K562 (cell line): ENCODE measurements around the gene MAP4K1. TPM values are rescaled to one million over a fixed set of nuclear protein-coding genes. Genes with fewer than 3 reads are reported as not detected.

Experiments used
- BRD9 ChIP-seq: fragments of 450-650 bp; IDR thresholded peaks from 2 replicates; pipeline ENCODE4 v1.6.1; 2018; ENCODE audit warnings: low read depth; ENCODE audit not compliant: partially characterized antibody
- DACH1 ChIP-seq: fragments of 450-650 bp; IDR thresholded peaks from 2 replicates; pipeline ENCODE4 v1.6.1; 2018; ENCODE audit not compliant: partially characterized antibody
- ELF2 ChIP-seq: fragments of 250-450 bp; sonication (Bioruptor Pico); IDR thresholded peaks from 2 replicates; pipeline ENCODE4 v1.5.0; 2021; ENCODE audit warnings: mild to moderate bottlenecking
- GATA2 ChIP-seq: sonication (generic); formaldehyde crosslinking; IDR thresholded peaks from 2 replicates; pipeline ENCODE4 v1.4.0; 2020; ENCODE audit warnings: mild to moderate bottlenecking, missing genetic modification reagents
- MITF ChIP-seq: IDR thresholded peaks from 2 replicates; pipeline ENCODE4 v1.6.1; 2014; ENCODE audit warnings: antibody characterized with exemption
- SMAD2 ChIP-seq: fragments of 150-350 bp; IDR thresholded peaks from 2 replicates; pipeline ENCODE4 v1.6.1; 2014; ENCODE audit warnings: low read depth, mild to moderate bottlenecking, low read length
- TCF3 ChIP-seq: sonication (generic); formaldehyde crosslinking; IDR thresholded peaks from 2 replicates; pipeline ENCODE4 v1.4.0; 2020; ENCODE audit warnings: mild to moderate bottlenecking, missing genetic modification reagents
- TEAD4 ChIP-seq, 2 experiments: sonication (generic) in 1 of 2; formaldehyde crosslinking in 1 of 2; IDR thresholded peaks; 2 replicates each; pipeline versions ENCODE4 v1.6.1 to v1.8.0; 2012 to 2022; ENCODE audit warnings: borderline replicate concordance in 1 of 2, inconsistent platforms in 1 of 2, low read length in 1 of 2, mild to moderate bottlenecking in 1 of 2, missing genetic modification reagents in 1 of 2
- XRCC3 ChIP-seq: fragments of 450-650 bp; IDR thresholded peaks from 2 replicates; pipeline ENCODE4 v1.6.1; 2017; ENCODE audit warnings: mild to moderate bottlenecking, moderate library complexity
- ZNF280A ChIP-seq: fragments of 450-650 bp; IDR thresholded peaks from 2 replicates; pipeline ENCODE4 v1.6.1; 2018; ENCODE audit warnings: mild to moderate bottlenecking, low read depth; ENCODE audit not compliant: partially characterized antibody
- polyA plus RNA-seq, 8 experiments: library from polyadenylated mRNA; depleted of rRNA in 4 of 8; stranded (reverse) in 5 of 8; unstranded in 3 of 8; fragments of >200 nt; fragmentation: Nextera tagmentation in 2 of 8; fragmentation: Illumina TruSeq in 1 of 8; extraction: Ambion mirVana in 2 of 8; extraction: Trizol in 1 of 8; gene quantifications; 2 replicates each; pipeline versions ENCODE4 v1.2.1 to v1.2.3, GENCODE V29; 2011 to 2014; ENCODE audit warnings: inconsistent platforms in 1 of 8, missing spikeins in 1 of 8
- total RNA-seq, 7 experiments: library from RNA; depleted of rRNA in 6 of 7; stranded (reverse); fragments of >200 nt in 6 of 7; fragmentation: Illumina TruSeq in 2 of 7; extraction: Trizol in 2 of 7; gene quantifications; 2 replicates each; pipeline versions ENCODE4 v1.2.1 to v1.2.3, GENCODE V29; 2011 to 2021; ENCODE audit warnings: low replicate concordance in 1 of 7
- TF ChIP-seq, protein P1 (sequence below): fragments of 450-650 bp; IDR thresholded peaks from 2 replicates; pipeline ENCODE4 v1.7.0; 2016; ENCODE audit warnings: borderline replicate concordance
- TF ChIP-seq, protein P2 (sequence below): sonication (generic); formaldehyde crosslinking; IDR thresholded peaks from 2 replicates; pipeline ENCODE4 v1.8.0; 2023; ENCODE audit warnings: mild to moderate bottlenecking, missing genetic modification reagents
- TF ChIP-seq, protein P3 (sequence below): sonication (generic); formaldehyde crosslinking; IDR thresholded peaks from 2 replicates; pipeline ENCODE4 v1.5.0; 2020; ENCODE audit warnings: missing genetic modification reagents

Gene MAP4K1
- total and polyA plus RNA-seq, 9 of the 15 experiments (the other 6 are each of a cell fraction or from before 2014, with no cell fraction given): 0.14 to 3.2 (median 0.73) TPM; not detected in 1

DNA sequence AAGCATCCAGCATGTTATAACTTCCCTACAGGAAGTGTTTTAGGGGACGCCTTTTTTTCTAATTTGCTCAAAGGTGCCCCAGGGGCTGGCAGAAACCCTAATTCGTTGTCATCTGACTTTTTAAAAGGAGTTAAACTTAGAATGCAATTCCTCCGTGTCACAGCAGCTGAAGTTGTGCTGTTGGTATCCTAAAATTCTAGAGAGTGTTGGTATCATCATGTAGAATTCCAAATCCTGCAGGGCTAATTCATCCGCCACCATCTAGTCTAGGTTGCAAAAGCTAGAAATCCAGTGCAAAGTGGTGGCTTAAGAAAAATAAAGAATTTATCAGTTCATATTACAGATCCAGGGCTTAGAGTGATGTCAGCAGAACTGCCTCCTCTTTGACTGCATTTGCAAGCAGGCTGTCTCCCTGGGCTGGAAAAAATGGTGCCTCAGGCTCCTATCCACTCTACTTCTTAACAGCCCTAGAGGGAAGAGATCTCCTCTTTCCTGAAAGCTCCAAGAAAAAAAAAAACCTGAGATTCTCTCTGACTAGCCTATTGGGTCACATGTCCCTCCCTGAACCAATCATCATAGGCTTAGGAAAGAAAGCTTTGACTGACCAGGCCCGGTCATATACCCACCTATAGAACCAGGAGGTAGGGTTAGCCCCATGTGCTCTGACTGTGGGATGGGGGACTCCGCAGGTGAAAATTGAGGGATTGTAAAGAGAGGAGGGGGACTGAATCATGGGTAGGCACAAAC, 73.0 kb downstream of the MAP4K1 start (continued):
- TF ChIP-seq SMAD2: no peak
- TF ChIP-seq DACH1: no peak
- TF ChIP-seq XRCC3: no peak
- no peak for TF ChIP-seq MITF
- TF ChIP-seq, protein P1, sequence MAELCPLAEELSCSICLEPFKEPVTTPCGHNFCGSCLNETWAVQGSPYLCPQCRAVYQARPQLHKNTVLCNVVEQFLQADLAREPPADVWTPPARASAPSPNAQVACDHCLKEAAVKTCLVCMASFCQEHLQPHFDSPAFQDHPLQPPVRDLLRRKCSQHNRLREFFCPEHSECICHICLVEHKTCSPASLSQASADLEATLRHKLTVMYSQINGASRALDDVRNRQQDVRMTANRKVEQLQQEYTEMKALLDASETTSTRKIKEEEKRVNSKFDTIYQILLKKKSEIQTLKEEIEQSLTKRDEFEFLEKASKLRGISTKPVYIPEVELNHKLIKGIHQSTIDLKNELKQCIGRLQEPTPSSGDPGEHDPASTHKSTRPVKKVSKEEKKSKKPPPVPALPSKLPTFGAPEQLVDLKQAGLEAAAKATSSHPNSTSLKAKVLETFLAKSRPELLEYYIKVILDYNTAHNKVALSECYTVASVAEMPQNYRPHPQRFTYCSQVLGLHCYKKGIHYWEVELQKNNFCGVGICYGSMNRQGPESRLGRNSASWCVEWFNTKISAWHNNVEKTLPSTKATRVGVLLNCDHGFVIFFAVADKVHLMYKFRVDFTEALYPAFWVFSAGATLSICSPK: no peak
- 0 out of 2 replicates have a peak, but pooled peaks have one; percentile 3 for TF ChIP-seq GATA2 (CRISPR knock-in tag)
- TF ChIP-seq TCF3 (CRISPR knock-in tag): no peak
- TF ChIP-seq ZNF280A: no peak
- TF ChIP-seq, protein P2, sequence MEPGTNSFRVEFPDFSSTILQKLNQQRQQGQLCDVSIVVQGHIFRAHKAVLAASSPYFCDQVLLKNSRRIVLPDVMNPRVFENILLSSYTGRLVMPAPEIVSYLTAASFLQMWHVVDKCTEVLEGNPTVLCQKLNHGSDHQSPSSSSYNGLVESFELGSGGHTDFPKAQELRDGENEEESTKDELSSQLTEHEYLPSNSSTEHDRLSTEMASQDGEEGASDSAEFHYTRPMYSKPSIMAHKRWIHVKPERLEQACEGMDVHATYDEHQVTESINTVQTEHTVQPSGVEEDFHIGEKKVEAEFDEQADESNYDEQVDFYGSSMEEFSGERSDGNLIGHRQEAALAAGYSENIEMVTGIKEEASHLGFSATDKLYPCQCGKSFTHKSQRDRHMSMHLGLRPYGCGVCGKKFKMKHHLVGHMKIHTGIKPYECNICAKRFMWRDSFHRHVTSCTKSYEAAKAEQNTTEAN (CRISPR knock-in tag): no peak
- peak; percentile 21 for TF ChIP-seq BRD9
- TF ChIP-seq, protein P3, sequence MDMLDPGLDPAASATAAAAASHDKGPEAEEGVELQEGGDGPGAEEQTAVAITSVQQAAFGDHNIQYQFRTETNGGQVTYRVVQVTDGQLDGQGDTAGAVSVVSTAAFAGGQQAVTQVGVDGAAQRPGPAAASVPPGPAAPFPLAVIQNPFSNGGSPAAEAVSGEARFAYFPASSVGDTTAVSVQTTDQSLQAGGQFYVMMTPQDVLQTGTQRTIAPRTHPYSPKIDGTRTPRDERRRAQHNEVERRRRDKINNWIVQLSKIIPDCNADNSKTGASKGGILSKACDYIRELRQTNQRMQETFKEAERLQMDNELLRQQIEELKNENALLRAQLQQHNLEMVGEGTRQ (CRISPR knock-in tag): peak; percentile 89
- TF ChIP-seq ELF2: peak; percentile 80
- no peak for TF ChIP-seq TEAD4 (IDR thresholded peaks at IDR 0.05; ENCODE audit: low read length)
- TF ChIP-seq TEAD4 (CRISPR knock-in tag; IDR thresholded peaks at IDR 0.05; ENCODE audit: borderline replicate concordance): no peak
